ENCODE measurements around the gene ATP8A1.

ATP8A1 gene

GRCh38 chr4:42399393-42399792, 257.5 kb downstream of the ATP8A1 start:
- Histone ChIP-seq H3K79me2 (ENCODE audit: low read length) (peaks cover 23% of the 10 kb centered on the region; the same call in 1 of the 2 replicates), H3K36me3 (replicated peaks; ENCODE audit: low read depth, low read length) (peaks cover 12% of the 10 kb centered on the region), H4K20me1 (ENCODE audit: insufficient read depth, low read length) (no peaks in the 10 kb centered on the region), H3K4me3 (ENCODE audit: low read length) (peak overlapping the region; percentile 81; the same call in 1 of the 2 replicates), H3K27me3 (ENCODE audit: low read depth, low read length) (peaks cover 5% of the 10 kb centered on the region; the same call in 1 of the 2 replicates), H2AFZ (ENCODE audit: low read depth, low read length) (no peak overlapping the region), H3K9ac (ENCODE audit: low read length) (no peak overlapping the region), H3K4me2 (ENCODE audit: low read length) (peak overlapping the region; percentile 69), H3K27ac (ENCODE audit: low read length) (no peak overlapping the region), H3K4me1 (ENCODE audit: low read length) (peaks cover 15% of the 10 kb centered on the region), H3K9me3 (ENCODE audit: insufficient read depth, low read length) (no peaks in the 10 kb centered on the region)
- TF ChIP-seq, protein P1, sequence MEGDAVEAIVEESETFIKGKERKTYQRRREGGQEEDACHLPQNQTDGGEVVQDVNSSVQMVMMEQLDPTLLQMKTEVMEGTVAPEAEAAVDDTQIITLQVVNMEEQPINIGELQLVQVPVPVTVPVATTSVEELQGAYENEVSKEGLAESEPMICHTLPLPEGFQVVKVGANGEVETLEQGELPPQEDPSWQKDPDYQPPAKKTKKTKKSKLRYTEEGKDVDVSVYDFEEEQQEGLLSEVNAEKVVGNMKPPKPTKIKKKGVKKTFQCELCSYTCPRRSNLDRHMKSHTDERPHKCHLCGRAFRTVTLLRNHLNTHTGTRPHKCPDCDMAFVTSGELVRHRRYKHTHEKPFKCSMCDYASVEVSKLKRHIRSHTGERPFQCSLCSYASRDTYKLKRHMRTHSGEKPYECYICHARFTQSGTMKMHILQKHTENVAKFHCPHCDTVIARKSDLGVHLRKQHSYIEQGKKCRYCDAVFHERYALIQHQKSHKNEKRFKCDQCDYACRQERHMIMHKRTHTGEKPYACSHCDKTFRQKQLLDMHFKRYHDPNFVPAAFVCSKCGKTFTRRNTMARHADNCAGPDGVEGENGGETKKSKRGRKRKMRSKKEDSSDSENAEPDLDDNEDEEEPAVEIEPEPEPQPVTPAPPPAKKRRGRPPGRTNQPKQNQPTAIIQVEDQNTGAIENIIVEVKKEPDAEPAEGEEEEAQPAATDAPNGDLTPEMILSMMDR (IDR thresholded peaks at IDR 0.05; ENCODE audit: low read depth, low read length), result no peak
- TF ChIP-seq EZH2phosphoT487 (IDR thresholded peaks at IDR 0.05; ENCODE audit: low read depth), result no peak

GRCh38 chr4:42398871-42399331, 258.0 kb downstream of the ATP8A1 start:
- Histone ChIP-seq H3K9me3 (ENCODE audit: insufficient read depth, low read length) (no peaks in the 10 kb centered on the region), H4K20me1 (ENCODE audit: insufficient read depth, low read length) (no peaks in the 10 kb centered on the region), H3K4me1 (ENCODE audit: low read length) (peaks cover 15% of the 10 kb centered on the region), H2AFZ (ENCODE audit: low read depth, low read length) (peak overlapping the region; percentile 64), H3K27me3 (ENCODE audit: low read depth, low read length) (peaks cover 5% of the 10 kb centered on the region; the same call in 1 of the 2 replicates), H3K27ac (ENCODE audit: low read length) (no peak overlapping the region), H3K36me3 (replicated peaks; ENCODE audit: low read depth, low read length) (peaks cover 12% of the 10 kb centered on the region), H3K9ac (ENCODE audit: low read length) (peak overlapping the region; percentile 72), H3K79me2 (ENCODE audit: low read length) (peaks cover 23% of the 10 kb centered on the region; the same call in 1 of the 2 replicates), H3K4me3 (ENCODE audit: low read length) (peak overlapping the region; percentile 81), H3K4me2 (ENCODE audit: low read length) (peak overlapping the region; percentile 69)
- TF ChIP-seq, protein P1 (IDR thresholded peaks at IDR 0.05; ENCODE audit: low read depth, low read length), result no peak
- no peak for TF ChIP-seq EZH2phosphoT487 (IDR thresholded peaks at IDR 0.05; ENCODE audit: low read depth)

- peak overlapping the region; percentile 69 for H3K4me2 ChIP-seq (ENCODE audit: low read length)
- peak overlapping the region; percentile 64 for H2AFZ ChIP-seq (ENCODE audit: low read depth, low read length)
- peaks cover 5% of the 10 kb centered on the region; the same call in 1 of the 2 replicates for H3K27me3 ChIP-seq (ENCODE audit: low read depth, low read length)
These were observed 258.6 kb downstream of the ATP8A1 start for GRCh38 chr4:42398171-42398870.

More at GRCh38 chr4:42398171-42398870, 258.6 kb downstream of the ATP8A1 start:
- no peak overlapping the region for H3K27ac ChIP-seq (ENCODE audit: low read length)
- no peaks in the 10 kb centered on the region for H4K20me1 ChIP-seq (ENCODE audit: insufficient read depth, low read length)
- H3K79me2 ChIP-seq (ENCODE audit: low read length), result peaks cover 23% of the 10 kb centered on the region; the same call in 1 of the 2 replicates
- H3K4me1 ChIP-seq (ENCODE audit: low read length), result peaks cover 15% of the 10 kb centered on the region
- TF ChIP-seq EZH2phosphoT487 (IDR thresholded peaks at IDR 0.05; ENCODE audit: low read depth), result no peak
- TF ChIP-seq, protein P1 (IDR thresholded peaks at IDR 0.05; ENCODE audit: low read depth, low read length), result peak; percentile 15; the same call in 1 of the 2 replicates
- H3K36me3 ChIP-seq (replicated peaks; ENCODE audit: low read depth, low read length), result peaks cover 7% of the 10 kb centered on the region
- peak overlapping the region; percentile 81 for H3K4me3 ChIP-seq (ENCODE audit: low read length)
- H3K9me3 ChIP-seq (ENCODE audit: insufficient read depth, low read length), result no peaks in the 10 kb centered on the region
- H3K9ac ChIP-seq (ENCODE audit: low read length), result peak overlapping the region; percentile 72

Measured in OCI-LY3 (cell line).